GM18909 (cell line): ENCODE results near the gene GMDS.
"Not testable (repeated sequence)": the region's sequence is repeated elsewhere in the genome, so short reads cannot be mapped to it uniquely, and the experiment has no call there.

Experiments used
- ATAC-seq: cut with Tn5 transposase; IDR thresholded peaks from one replicate; pipeline ENCODE4 v1.9.1; 2021; ENCODE audit warnings: mild to moderate bottlenecking; ENCODE audit not compliant: unreplicated experiment, poor library complexity

GMDS gene

DNA sequence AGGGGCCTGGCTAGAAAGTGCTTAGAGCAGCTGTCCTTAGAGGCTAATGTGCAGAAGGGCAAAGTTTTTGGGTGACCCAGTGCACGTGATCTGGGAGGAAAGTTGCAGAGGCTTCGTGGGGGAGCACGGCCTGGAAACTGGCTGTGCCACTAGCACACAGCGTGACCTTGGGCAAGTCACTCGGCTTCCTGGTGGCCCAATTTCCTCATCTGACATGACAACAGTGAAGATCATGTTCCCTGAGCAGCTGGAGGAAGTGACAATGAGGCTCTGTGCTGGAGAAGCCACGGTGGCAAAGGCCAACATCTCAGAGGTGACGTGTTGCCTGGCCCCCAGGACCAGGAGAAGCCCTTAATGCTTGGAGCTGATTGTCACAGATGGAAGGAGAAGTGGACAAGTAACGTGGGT, 536.2 kb downstream of the GMDS start:
- ATAC-seq: no peak

DNA sequence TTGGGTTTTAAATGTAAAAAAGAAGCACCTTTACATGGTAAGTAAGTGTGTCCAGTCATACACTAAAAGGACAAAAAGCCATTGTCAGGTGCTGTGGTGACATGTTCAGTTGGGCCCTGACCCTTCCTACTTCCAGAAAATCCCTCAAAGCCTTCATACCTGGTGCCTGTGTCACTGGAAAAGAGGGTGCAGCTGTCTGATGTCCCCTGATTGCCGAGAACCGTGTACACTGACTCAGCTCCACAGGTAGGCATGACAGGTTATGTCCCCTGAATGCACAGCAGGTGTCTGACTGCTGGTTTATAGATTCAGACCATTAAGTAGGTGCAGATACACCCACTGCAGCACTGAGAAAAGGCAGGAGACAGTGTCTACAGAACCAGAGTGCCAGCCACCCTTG, 536.6 kb downstream of the GMDS start:
- ATAC-seq: no peak

DNA sequence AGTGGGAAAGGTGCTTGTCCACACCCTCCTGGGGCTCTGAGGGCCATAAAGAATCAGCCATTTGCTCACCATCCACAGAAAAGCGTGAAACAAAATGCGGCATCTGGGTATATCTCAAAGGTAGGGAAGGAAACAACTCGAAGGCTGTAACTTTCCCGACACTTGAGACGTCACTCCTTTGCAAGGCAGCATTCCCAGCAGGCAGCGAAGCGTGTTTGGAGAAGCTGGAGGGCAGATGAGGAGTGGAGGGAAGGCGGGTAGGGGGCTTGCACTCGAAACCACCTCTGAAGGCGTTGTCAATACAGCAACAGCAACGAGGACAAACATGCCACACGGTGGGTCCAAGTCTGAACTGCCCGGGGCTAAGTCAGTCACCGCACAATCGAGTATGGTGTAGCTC, 537.3 kb downstream of the GMDS start:
- ATAC-seq: no peak

DNA sequence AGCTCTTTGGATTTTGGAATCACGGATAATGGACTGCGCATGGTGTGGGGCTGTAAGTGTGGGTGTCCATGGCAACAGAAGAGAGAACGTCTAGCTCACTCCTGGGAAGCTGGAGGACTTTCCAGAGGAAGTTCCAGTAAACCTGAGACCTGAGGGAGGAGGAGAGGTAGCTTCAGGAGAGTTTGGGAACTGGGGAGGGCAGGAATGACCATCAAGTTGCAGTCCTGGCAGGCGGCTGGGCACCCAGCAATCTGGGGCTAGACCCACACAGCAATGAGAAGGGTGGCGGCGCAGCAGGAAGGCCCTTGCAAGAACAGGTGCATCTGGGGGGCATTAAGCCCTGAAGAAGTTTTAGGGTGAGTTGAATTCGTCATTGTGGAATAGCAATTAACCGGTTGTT, 539.8 kb downstream of the GMDS start:
- ATAC-seq: no peak

DNA sequence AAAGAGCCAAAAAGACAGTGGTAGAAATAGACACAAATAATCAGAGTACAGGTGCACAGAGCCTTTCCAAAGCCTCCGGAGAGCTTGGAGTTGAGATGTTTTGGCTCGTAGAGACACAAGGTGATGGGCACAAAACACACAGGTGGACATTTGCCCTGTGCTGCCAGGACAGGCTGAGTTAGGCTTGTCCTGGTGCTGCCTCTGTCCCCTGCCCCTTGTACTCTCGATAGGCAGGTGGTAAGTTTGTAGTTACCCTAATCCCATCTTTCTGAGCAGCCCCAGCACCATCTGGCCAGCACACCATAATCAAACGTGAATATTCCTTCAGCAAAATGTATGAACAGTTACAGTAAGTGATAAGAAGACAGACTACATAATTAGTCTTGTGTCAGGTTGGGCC, 540.2 kb downstream of the GMDS start:
- no peak for ATAC-seq

DNA sequence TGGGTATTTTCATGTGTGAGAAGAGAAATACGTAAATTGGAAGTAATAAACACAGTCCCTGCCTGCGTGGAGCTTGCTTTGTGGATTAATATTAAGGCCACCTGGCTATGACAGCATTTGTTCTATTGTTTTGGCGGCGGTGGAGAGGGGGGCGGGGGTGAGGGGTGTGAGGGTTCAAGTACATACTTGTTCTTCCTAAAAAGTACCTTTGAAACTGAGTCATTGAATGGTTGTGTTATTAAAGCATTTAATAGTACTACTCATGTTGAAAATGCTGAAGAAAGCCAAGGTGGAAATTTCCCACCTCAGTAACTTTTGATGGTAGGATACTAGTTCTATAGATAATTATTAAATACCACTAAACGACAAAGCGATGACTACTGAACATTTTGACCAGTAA, 540.7 kb downstream of the GMDS start:
- ATAC-seq: no peak

DNA sequence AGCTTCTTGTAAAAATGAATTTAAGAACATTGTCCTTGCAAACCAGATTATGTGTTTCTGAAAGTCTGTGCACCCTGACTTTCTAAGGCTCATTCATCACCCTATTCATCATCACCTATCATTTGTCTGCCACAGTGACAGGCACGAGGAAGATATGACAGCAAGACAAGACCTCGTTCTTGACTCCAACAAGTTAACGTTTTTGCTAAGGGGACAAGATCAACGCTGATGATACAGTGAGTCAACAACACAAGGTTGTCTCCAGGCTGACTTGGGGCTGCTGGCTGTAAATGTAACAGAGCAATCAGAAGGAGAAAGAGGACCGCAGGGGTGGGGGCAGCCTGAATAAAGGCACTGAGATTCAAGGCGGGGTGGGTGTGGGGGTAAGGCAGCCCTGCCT, 541.5 kb downstream of the GMDS start:
- ATAC-seq: no peak

DNA sequence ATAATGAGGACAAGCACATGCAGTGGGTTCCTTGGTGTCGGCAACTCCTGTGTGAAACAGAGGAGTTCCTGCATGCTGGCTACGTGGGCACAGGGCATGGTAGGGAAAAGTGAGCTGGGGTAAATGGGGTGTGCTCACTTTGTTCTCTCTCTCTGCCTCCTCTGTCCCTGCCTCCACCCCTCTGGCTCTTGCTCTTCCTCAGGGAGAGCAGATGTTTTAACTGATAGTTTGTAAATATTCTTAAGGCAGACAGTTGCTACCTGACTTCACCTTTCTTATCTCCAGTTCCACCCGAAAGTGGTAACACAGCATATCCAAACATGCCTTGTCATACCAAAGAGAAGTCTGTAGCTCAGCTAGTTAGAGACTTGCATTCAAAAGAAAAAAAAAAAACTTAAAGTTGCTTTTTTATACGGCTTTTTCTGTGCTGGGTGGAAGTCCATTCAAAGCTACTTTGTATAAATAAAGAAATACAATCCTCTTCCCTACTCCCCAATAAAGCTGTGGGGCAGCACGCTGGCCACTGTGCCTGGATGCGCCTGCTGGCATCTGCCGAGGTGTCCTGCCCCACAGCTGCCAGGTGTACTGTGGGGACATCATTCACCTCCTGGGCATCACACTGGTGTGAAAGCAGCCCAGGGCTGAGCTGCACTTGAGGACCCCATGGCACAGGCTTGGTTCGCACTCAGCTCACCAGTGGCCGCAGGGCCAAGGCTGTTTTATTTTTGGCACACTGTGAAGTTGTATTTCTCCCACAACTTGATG, 542.1 kb downstream of the GMDS start:
- no peak for ATAC-seq

DNA sequence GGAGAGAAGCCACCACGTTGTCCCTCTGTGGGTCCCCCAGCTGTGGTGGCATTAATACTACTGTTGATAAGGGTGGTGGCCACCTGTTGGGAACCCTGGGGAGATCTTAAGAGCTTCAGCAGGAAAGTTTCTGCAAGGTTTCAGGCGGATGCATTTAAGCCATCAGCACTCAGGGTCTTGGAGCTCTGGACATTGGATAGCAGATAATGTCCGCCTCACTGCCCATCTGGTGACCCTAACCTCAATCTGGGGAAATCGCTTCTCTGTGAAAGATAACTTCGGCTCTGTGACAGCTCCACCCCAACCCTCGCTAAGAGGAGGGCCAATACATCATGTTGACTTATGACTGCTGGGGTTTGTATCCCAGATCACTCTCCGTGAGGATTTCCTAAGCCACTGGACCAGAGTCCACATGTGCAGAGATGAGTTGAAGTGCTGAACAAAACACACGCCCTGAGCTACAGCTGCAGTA, 542.8 kb downstream of the GMDS start:
- ATAC-seq: no peak

DNA sequence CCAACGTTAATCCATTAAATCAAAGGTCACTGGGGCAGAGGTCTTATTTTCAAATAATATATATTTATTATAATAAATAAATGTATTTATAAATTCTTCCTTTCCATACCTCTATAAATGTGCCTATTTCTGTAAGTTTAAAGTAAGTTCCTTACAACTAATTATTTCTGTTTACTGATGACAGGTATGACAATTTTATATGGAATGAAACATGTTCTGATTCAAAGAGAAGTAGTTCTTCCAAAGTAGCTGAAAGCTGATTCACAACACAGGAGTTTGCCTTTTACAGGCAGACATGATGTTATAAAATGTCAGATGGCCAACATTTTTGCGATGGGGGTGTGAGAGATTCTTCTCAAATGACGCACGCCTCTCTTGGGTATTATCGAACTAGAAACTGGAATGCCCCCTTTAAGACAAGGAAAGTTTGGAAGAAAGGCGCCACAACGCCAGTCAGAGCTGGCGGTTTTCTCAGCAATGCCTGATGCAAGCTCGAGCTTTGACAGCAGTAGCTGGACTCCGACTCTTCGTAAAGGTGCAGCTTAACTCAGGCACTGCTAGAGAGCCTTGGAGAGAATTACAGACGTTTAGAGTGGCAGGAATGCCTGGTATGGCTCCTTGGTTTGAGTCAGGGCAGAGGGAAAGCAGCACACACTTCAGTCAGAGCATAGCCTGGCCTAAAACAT, 543.6 kb downstream of the GMDS start:
- no peak for ATAC-seq

DNA sequence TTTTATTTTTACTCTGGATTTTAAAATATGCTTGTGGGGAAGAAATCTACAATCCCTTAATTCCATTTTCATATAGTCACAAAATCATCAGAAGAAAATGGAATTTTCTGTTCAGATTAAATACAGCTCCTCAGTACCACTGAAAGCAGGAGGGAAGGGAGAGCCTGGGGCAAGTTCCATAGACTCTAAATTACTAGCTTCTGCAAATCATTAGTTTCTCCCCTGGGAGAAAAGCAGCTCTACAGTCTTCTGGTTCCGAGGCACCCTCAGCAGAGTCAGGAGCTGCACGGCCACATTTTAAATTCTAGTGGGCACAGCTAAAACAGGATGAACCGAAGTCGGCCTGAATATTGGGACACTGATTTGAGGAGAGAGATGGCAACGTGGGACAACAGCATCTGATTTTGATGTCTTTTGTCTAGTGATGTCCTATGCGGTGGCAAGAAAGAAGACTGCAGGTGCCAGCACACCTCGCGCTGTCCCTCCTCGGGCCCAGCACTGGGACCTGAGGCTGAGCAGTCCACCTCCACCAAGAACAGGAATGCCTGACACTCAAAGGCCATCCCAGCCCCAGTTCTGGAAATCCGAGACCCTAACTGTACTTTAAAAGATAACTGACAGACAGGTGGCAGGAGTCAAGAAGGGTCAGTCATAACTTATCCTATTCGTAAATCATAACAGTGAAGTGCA, 545.0 kb downstream of the GMDS start:
- no peak for ATAC-seq

DNA sequence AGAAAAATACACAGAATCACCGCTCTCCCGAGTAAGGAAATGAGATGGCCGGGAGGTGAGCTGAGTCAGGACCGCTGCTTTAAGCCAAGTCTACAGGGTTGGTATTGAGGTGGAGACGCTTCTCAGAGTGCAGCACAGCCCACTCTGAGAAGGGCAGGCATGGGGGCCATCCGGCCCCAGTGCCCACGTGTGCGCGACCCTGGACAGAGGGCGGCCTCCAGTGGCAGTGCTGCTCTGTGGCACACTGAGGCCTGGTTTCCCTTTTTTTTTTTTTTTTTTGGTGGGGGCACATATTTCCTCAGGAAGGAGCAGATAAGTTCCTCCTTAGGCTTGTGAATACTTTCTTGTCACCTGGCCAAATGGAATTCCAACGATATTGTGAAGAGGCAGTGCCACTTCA, 546.9 kb downstream of the GMDS start:
- no peak for ATAC-seq

DNA sequence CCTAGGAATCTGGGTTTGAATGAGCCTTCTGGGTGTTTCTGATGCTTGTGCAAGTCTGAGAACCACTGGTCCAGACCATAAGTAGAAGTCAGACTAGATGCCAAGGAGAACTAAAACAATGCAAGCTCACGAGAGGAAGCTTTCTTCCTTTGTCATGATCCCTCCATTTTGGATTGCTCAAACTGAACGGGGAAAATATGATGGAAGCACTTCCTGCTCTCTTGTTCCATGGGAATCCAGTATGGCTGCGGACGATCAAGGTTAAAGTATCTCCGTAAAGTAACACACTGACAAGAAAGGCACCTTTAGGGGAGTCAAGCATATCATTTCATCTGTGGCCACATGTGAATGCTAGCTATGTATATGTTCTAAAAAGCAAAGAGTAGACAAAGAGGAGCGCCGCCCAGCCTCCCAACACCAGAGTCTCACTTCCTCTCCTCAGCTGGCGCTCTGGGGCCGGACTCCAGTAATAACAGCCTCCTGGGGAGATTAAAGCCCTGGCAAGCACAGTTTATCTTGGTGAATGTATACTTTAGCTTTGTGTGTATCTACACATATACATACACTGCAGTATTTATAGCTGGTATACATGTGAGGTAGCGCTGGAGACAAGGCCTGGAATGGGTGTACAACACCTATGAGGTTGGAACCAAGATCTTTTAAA, 547.6 kb downstream of the GMDS start:
- no peak for ATAC-seq

DNA sequence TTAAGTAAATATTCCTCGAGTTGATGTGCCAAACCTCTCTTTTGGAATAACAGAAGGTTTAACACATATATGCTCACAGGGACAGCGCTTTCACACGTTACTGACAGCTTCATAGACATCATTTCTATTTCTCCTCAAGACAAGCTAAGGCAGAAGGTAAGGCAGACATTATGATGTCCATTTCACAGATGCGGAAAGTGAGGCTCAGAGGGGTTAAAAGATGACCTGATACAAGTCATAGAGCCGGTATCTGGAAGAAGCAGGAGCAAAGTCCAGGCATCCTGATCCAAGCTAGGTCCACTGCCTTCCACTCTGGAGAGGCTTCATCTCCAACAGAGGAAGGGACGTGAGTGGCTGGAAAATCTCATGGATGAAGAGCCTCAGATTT, 548.9 kb downstream of the GMDS start:
- no peak for ATAC-seq

DNA sequence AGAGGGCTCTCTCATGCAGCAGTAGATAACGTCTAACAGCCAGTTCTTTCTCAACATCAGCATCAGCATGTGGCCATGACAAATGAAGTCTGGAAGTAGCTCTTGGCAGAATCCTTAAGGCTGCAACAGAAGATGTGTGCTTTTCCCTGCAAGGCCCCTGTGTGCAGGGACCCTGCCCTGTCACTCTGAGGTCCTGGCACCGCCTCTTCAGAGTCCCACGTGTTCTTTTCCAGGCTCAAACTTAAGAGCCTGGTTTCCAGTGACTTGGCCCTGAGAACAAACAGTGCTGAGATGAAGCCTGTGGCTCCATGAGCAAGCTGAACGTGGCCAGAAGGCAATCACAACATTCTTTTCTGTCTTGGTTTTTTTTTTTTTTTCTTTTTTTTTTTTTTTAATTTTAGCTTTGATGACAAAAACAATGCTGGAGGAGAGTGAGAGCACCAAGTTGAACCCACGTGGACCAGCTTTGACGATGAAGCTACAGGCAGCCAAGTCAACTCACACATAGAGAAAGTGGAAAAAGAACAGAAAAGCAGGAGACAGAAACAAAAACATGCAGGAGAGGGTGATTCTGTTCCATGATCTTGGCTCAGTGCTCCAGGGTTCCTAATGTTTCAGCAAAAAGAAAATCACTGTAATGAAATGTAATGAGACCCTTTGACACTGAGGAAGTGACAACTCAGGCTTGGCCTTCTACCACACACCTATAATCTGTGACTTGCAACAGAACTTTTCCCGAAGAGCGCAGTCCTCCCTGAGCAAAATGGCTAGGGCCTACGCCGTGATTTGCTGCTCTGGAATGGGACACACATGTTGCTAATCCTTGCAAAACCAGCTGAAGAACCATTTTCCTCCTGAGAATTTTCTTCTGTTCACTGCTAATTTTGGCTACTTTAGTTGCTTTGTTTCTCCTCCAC, 549.6 kb downstream of the GMDS start:
- ATAC-seq: no peak

DNA sequence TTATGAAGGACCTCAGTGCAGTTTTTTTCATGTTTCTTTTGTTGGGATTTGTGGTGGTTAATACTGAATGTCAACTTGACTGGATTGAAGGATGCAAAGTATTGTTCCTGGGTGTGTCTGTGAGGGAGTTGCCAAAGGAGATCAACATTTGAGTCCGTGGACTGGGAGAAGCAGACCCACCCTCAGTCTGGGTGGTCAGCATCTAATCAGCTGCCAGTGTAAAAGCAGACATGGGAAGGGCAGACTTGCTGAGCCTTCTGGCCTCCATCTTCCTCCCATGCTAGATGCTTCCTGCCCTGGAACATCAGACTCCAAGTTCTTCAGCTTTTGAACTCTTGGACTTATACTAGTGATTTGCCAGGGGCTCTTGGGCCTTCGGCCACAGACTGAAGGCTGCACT, 553.6 kb downstream of the GMDS start:
- ATAC-seq: not testable (repeated sequence)

DNA sequence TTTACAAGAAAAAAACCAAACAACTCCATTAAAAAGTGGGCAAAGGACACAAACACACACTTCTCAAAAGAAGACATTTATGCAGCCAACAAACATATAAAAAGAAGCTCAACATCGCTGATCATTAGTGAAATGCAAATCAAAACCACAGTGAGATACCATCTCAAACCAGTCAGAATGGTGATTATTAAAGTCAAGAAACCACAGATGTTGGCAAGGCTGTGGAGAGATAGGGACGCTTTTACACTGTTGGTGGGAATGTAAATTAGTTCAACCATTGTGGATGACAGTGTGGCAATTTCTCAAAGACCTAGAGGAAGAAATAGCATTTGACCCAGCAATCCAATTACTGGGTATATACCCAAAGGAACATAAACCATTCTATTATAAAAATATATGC, 554.7 kb downstream of the GMDS start:
- not testable (repeated sequence) for ATAC-seq

DNA sequence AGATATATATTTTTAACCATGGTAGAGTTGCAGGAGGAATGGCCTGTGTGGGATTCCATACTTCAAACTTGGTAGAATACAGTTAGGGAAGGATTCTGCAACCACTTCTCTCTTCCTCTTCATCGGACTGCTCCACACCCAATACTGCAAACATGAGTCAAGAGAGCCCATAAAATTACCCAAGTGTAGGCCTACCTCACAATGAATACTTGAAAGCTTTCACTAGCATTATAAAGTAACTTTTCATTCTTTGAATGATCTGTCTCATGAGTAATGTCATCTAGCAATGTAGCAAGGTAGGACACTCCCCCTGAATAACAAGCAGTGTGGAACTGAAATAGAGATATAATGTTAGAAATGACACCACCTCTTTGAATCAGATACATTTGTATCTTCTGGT, 556.3 kb downstream of the GMDS start:
- no peak for ATAC-seq

DNA sequence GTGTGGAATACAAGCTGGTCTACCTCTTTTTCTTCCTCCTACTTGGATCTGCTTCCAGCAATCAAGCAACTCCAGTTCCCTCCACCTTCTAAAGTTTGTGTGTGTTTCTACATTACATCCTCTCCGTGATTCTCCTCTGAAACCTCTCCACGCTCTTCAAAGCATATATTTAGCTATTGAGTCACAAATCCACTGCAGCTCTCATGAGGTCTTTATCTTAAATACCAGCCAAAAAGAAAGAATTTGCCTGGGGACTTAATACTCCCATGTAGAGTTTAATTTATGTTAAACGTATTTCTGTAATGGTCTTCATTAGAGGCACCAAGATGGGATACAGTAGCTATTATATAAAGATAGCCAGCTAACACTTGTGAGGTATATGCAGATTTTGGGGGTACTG, 557.0 kb downstream of the GMDS start:
- ATAC-seq: no peak

DNA sequence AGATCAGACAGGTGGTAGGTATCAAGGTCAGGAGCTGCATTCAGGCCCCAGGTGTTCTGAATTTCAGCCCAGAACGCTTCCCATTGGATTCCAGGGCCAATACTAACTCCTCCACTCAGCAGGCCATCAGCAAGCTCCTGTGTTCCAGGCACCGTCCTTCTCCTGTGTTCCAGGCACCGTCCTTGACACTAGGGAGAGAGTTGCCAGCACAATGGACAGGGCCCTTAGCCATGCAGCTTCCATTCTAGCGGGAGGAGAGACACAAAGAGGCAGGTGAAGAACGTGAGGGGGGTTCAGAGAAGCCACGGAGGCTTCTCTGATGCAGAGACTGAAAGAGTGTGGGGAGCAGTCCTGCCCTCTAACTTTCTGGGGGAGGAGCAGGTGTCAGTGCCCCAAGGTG, 558.0 kb downstream of the GMDS start:
- no peak for ATAC-seq
